HepG2 (cell line): ENCODE data around the gene SMAD3. TPM values are rescaled to one million over a fixed set of nuclear protein-coding genes. Genes with fewer than 3 reads are reported as not detected.

Experiments
- ADNP ChIP-seq: sonication (generic); formaldehyde crosslinking; IDR thresholded peaks from 2 replicates; pipeline ENCODE4 v1.4.0; 2020; ENCODE audit warnings: missing genetic modification reagents
- ARHGAP35 ChIP-seq: sonication (generic); formaldehyde crosslinking; IDR thresholded peaks from 2 replicates; pipeline ENCODE4 v1.9.0; 2022; ENCODE audit warnings: mild to moderate bottlenecking, inconsistent platforms, moderate library complexity, missing genetic modification reagents, borderline replicate concordance
- KDM6A ChIP-seq: IDR thresholded peaks from 2 replicates; pipeline ENCODE4 v1.6.1; 2016; ENCODE audit warnings: low read depth
- KLF11 ChIP-seq: IDR thresholded peaks from 2 replicates; pipeline ENCODE4 v1.6.1; 2016; ENCODE audit warnings: missing compliant biosample characterization
- LRRFIP1 ChIP-seq: sonication (generic); formaldehyde crosslinking; conservative IDR thresholded peaks from 2 replicates; pipeline ENCODE4 v1.4.0; 2020; ENCODE audit warnings: missing genetic modification reagents
- MLLT10 ChIP-seq: sonication (generic); formaldehyde crosslinking; IDR thresholded peaks from 2 replicates; pipeline ENCODE4 v1.4.0; 2020; ENCODE audit warnings: missing genetic modification reagents
- NFYC ChIP-seq: IDR thresholded peaks from 2 replicates; pipeline ENCODE4 v1.6.1; 2016; ENCODE audit warnings: missing genetic modification reagents, missing compliant biosample characterization
- NRL ChIP-seq: sonication (generic); formaldehyde crosslinking; IDR thresholded peaks from 2 replicates; pipeline ENCODE4 v1.5.0; 2020; ENCODE audit warnings: missing genetic modification reagents, mild to moderate bottlenecking, moderate library complexity, borderline replicate concordance
- SETDB1 ChIP-seq: sonication (generic); formaldehyde crosslinking; IDR thresholded peaks from 2 replicates; pipeline ENCODE4 v1.5.1; 2020; ENCODE audit warnings: missing genetic modification reagents, mild to moderate bottlenecking, borderline replicate concordance
- TRIM22 ChIP-seq: fragments of 450-650 bp; IDR thresholded peaks from 2 replicates; pipeline ENCODE4 v1.6.1; 2017
- ZBTB20 ChIP-seq: sonication (generic); formaldehyde crosslinking; IDR thresholded peaks from 2 replicates; pipeline ENCODE4 v1.8.1; 2023; ENCODE audit warnings: missing genetic modification reagents, low read depth, mild to moderate bottlenecking, borderline replicate concordance
- ZNF414 ChIP-seq: sonication (generic); formaldehyde crosslinking; IDR thresholded peaks from 2 replicates; pipeline ENCODE4 v1.5.0; 2020; ENCODE audit warnings: missing genetic modification reagents
- ZNF430 ChIP-seq: sonication (generic); formaldehyde crosslinking; IDR thresholded peaks from 2 replicates; pipeline ENCODE4 v1.9.0; 2021; ENCODE audit warnings: mild to moderate bottlenecking, missing genetic modification reagents
- ZNF746 ChIP-seq: sonication (generic); formaldehyde crosslinking; IDR thresholded peaks from 2 replicates; pipeline ENCODE4 v1.8.0; 2022; ENCODE audit warnings: mild to moderate bottlenecking, missing genetic modification reagents
- ZSCAN12 ChIP-seq: sonication (generic); formaldehyde crosslinking; IDR thresholded peaks from 2 replicates; pipeline ENCODE4 v1.9.0; 2021; ENCODE audit warnings: mild to moderate bottlenecking, missing genetic modification reagents
- ZSCAN21 ChIP-seq: sonication (generic); formaldehyde crosslinking; IDR thresholded peaks from 2 replicates; pipeline ENCODE4 v1.8.0; 2022; ENCODE audit warnings: mild to moderate bottlenecking, missing genetic modification reagents, moderate library complexity, borderline replicate concordance
- polyA plus RNA-seq, 8 experiments: library from polyadenylated mRNA; depleted of rRNA in 3 of 8; stranded (reverse) in 7 of 8; unstranded in 1 of 8; fragments of >200 nt; fragmentation: Illumina TruSeq in 4 of 8; extraction: Trizol in 4 of 8; gene quantifications; 2 replicates each; pipeline versions ENCODE4 v1.2.1 to v1.2.3, GENCODE V29; 2011 to 2016; ENCODE audit warnings: low read depth in 4 of 8, missing spikeins in 1 of 8, mixed read lengths in 1 of 8; ENCODE audit not compliant: insufficient read depth in 1 of 8
- total RNA-seq, 5 experiments: library from RNA; depleted of rRNA; stranded (reverse); fragments of >200 nt; fragmentation: Illumina TruSeq; extraction: Trizol; gene quantifications; 2 replicates each; pipeline ENCODE4 v1.2.3, GENCODE V29; 2016; ENCODE audit warnings: low read depth in 1 of 5
- TF ChIP-seq, protein P1 (sequence below): sonication (generic); formaldehyde crosslinking; IDR thresholded peaks from 2 replicates; pipeline ENCODE4 v1.5.0; 2020; ENCODE audit warnings: mild to moderate bottlenecking, missing genetic modification reagents
- TF ChIP-seq, protein P2 (sequence below): sonication (generic); formaldehyde crosslinking; IDR thresholded peaks from 2 replicates; pipeline ENCODE4 v1.4.0; 2020; ENCODE audit warnings: mild to moderate bottlenecking, missing genetic modification reagents, borderline replicate concordance

The SMAD3 gene
- total and polyA plus RNA-seq, 2 of the 13 experiments (the other 11 are each of a cell fraction or from before 2014, with no cell fraction given), result 8.6 to 56.3 TPM

- TF ChIP-seq, protein P1, sequence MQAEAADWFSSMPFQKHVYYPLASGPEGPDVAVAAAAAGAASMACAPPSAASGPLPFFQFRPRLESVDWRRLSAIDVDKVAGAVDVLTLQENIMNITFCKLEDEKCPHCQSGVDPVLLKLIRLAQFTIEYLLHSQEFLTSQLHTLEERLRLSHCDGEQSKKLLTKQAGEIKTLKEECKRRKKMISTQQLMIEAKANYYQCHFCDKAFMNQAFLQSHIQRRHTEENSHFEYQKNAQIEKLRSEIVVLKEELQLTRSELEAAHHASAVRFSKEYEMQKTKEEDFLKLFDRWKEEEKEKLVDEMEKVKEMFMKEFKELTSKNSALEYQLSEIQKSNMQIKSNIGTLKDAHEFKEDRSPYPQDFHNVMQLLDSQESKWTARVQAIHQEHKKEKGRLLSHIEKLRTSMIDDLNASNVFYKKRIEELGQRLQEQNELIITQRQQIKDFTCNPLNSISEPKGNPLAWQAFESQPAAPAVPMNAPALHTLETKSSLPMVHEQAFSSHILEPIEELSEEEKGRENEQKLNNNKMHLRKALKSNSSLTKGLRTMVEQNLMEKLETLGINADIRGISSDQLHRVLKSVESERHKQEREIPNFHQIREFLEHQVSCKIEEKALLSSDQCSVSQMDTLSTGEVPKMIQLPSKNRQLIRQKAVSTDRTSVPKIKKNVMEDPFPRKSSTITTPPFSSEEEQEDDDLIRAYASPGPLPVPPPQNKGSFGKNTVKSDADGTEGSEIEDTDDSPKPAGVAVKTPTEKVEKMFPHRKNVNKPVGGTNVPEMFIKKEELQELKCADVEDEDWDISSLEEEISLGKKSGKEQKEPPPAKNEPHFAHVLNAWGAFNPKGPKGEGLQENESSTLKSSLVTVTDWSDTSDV, result no peak
- TF ChIP-seq ADNP (CRISPR knock-in tag) (no peak), ZNF430 (CRISPR knock-in tag) (0 out of 2 replicates have a peak, but pooled peaks have one; percentile 7), KLF11 (CRISPR knock-in tag) (peak; percentile 10; the same call in 1 of the 2 replicates), NFYC (CRISPR knock-in tag) (no peak), KDM6A (CRISPR knock-in tag) (no peak), ZBTB20 (CRISPR knock-in tag) (peak; percentile 6; the same call in 1 of the 2 replicates), LRRFIP1 (no peak), ZNF746 (no peak), ZSCAN21 (CRISPR knock-in tag) (no peak), NRL (CRISPR knock-in tag) (no peak), MLLT10 (CRISPR knock-in tag) (no peak), ZSCAN12 (CRISPR knock-in tag) (no peak), ARHGAP35 (CRISPR knock-in tag) (no peak), SETDB1 (CRISPR knock-in tag) (no peak), TRIM22 (no peak), ZNF414 (CRISPR knock-in tag) (no peak)
- TF ChIP-seq, protein P2, sequence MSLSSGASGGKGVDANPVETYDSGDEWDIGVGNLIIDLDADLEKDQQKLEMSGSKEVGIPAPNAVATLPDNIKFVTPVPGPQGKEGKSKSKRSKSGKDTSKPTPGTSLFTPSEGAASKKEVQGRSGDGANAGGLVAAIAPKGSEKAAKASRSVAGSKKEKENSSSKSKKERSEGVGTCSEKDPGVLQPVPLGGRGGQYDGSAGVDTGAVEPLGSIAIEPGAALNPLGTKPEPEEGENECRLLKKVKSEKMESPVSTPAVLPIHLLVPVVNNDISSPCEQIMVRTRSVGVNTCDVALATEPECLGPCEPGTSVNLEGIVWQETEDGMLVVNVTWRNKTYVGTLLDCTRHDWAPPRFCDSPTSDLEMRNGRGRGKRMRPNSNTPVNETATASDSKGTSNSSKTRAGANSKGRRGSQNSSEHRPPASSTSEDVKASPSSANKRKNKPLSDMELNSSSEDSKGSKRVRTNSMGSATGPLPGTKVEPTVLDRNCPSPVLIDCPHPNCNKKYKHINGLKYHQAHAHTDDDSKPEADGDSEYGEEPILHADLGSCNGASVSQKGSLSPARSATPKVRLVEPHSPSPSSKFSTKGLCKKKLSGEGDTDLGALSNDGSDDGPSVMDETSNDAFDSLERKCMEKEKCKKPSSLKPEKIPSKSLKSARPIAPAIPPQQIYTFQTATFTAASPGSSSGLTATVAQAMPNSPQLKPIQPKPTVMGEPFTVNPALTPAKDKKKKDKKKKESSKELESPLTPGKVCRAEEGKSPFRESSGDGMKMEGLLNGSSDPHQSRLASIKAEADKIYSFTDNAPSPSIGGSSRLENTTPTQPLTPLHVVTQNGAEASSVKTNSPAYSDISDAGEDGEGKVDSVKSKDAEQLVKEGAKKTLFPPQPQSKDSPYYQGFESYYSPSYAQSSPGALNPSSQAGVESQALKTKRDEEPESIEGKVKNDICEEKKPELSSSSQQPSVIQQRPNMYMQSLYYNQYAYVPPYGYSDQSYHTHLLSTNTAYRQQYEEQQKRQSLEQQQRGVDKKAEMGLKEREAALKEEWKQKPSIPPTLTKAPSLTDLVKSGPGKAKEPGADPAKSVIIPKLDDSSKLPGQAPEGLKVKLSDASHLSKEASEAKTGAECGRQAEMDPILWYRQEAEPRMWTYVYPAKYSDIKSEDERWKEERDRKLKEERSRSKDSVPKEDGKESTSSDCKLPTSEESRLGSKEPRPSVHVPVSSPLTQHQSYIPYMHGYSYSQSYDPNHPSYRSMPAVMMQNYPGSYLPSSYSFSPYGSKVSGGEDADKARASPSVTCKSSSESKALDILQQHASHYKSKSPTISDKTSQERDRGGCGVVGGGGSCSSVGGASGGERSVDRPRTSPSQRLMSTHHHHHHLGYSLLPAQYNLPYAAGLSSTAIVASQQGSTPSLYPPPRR (CRISPR knock-in tag), result no peak
These were observed 3.5 kb upstream of the SMAD3 start (continued) for GRCh38 chr15:67061811-67062368.
